CD4-positive, alpha-beta T cell treated with Interleukin-10 for 1 hour (primary cell): ENCODE measurements around the gene ZNF865.

Experiments used
- DNase-seq: peaks from one replicate; pipeline ENCODE4 v3.0.0-alpha.2; 2020

The ZNF865 gene

DNA sequence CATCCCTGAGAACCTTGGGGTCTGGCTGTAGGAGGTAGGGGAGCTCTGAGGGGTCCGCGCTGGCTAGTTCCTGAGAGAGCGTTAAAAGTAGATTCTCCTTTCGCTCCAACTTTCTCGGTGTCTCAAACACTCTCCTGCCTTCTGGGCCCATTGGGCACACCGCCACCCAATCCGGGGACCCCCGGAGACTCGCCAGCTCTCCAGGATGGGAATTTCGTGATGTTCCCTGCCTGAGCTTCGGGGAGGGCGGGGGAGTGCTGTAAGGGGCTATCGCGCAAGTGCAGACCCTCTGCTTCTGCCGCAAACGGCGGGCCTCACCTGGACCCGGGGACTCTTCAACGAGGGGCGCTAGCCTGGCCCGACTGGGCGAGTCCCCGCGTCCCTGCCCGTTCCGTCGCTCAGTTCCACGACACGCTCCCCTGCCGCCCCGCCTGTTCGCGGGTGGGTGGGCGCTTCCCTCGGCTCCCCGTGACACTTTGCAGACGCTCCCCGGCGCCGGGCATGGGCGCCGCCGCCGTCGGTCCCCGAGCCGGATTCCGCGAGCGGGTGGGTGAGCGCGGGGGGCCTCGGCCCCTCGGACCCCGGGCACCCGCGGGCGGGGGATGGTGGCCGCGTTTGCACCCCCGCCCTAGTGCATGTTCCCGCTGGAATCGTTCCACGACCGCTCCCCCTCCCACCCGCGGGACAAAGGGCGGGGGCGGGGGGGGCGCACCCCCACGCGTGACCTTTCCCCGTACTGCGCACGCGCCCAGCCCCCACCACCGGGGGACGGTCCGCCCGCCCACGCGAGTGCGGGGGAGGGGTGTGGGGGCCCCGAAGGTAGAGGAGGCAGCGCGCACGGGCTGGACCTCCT is 42.5 kb downstream of the ZNF865 start, which contains the start of gene CCDC106:
TSS of gene CCDC106 (plus strand) at position 481 of the 853 bp plus-strand sequence. CDS start 835 bp downstream, outside the sequence.
- DNase-seq: peak; percentile 47

DNA sequence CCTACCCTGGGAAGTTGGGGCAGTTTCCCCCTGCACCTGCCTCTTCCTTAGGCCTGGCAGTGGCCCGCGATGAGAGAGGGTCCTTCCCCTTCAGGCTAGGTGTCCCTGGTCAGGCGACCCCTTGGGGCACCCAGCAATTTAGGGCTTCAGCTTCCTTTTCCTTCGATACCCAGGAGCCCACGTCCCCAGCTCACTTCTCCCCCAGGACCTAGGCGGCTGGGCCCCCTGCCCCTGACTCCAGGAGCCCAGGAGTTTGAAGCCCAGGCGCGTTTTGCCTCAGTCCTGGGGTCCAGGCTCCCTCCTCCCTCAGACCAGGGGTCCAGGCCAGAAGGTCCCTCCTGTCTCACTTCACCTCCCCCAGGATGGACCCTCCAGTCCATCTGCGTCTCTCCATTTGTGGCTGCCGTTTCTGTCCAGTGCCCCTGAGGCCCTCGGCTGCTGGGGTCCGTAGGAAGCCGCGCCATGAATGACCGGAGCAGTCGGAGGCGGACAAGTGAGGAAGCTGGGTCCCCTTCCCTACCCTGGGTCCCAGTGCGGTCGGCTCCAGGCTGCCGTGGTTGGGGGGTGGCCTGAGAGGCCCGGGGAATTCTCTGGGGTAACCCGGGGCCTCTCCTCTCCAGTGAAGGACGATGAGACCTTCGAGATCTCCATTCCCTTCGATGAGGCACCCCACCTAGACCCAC is 43.3 kb downstream of the ZNF865 start:
- no peak for DNase-seq

DNA sequence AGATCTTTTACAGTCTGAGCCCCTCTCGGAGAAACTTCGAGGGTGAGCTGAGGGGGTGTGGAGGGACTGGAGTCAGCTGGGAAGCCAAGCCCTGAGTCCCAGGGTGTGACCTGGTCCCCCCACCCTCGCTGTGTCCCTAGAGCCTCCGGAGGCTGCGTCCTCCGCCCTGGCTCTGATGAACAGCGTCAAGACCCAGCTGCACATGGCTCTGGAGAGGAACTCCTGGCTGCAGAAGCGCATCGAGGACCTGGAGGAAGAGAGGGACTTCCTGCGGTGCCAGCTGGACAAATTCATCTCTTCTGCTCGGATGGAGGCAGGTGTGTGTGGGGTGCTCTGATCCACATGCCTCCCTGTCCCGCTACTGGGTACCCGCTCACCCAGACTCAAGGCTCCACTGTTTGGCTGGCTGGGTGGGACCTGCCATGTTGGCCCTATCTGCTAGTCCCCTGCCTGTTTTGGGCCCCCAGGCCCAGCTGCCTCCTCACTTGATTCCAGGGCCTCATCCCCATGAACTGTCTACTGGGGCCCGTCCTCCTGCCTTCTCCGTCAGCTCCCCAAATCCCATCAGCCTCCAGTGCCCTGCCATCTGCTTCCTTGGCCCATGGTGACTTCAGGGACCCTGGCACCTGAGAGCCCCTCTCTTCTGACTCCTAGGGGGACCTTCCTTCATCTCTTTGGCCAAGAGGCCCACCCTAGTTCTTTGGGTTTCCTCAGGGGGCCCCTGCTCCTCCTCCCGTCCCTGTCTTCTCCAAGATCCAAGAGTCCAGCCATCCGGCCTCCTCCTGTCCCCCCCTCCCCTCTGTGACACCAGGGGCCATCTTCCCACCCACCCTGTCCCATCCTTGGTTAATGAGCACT is 44.0 kb downstream of the ZNF865 start:
- no peak for DNase-seq

DNA sequence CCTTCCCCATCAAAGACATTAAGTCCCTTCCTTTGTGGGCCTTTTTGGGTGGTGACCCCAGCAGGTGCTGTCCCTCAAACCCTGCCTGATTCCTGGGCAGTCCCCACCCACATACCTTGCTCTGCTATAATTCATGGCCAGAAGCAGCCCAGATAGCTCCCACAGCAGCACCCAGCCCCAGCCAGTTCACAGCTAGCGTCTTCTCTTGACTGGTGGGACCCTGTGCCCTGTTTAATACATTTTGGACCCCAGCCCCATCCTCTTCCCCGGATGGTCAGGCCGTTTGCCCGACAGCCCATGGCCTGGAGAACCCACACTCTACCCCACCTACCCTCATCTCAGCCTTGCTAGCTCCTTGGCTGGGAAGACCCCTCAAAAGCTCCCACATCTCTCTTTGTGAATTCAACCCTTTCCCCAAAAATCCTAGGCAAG is 44.7 kb downstream of the ZNF865 start:
- DNase-seq: no peak

DNA sequence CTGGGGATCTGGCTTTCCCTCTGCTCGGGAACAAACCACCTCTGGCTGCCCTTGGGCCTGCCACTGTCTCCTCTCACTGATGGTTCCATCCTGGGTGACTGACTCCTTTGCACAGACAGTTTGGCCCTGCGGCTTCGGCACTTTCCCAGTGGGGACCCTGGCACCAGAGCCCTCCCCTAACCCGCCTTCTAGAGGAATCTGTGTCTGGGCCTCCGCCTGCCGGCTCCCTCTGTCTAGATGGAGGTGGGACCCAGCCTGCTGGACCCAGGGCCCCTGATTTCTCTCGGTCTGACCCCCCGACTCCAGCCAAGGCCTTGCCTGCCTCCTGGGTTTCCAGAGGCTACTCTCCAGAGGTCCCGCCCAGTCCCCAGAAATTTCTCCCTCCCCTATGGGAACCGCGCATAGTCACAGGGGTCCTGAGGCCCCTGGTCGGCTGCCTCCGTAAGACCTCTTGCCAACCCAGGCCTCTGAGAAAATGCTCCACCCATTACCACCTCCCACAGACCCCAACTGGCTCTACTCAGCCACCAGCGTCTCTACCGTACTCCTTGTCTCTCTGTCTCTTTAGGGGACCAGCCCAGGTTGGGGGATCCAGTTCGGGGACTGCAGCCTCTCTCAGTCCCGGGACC is 45.3 kb downstream of the ZNF865 start:
- no peak for DNase-seq

DNA sequence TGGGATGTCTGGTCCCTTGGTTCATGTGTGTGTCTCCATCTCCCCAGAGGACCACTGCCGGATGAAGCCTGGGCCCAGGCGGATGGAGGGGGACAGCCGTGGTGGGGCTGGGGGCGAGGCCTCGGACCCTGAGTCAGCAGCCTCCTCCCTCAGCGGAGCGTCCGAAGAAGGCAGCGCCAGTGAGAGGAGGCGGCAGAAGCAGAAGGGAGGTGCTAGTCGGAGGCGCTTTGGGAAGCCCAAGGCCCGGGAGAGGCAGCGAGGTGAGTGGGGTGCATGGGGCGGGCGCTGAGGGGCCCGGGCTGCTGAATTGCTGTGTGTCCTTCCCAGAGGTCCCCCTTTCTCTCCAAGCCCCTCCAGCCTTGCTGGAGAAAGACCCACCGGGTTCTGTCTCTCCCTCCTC is 45.8 kb downstream of the ZNF865 start:
- DNase-seq: no peak

DNA sequence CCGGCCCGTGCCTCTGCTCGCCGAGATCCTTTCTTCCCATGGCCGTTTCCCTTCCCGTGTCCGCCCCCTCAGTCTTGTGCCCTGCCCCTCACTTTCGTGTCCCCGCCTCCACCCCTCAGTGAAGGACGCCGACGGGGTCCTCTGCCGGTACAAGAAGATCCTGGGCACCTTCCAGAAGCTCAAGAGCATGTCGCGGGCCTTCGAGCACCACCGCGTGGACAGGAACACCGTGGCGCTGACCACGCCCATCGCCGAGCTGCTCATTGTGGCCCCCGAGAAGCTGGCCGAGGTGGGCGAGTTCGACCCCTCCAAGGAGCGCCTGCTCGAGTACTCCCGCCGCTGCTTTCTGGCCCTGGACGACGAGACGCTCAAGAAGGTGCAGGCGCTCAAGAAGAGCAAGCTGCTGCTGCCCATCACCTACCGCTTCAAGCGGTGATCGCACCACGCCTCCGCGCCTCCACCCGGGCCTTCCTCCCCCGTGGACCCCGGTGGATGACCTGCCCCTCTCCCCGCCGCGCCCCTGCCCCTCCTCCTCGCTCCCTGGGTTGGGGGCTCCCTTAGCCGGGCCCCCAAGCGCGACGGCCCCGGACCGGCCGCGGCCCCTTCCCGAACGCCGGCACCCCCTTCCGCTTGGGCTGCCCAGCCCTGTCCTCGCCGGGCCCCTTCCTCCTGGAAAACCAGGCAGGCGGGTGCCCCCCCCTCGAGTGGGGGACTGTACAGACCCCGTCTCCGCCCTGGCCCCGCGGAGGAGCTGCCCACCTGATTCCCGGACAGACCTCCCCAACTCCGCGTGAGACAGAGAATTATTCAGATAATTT is 47.1 kb downstream of the ZNF865 start:
- DNase-seq: no peak

DNA sequence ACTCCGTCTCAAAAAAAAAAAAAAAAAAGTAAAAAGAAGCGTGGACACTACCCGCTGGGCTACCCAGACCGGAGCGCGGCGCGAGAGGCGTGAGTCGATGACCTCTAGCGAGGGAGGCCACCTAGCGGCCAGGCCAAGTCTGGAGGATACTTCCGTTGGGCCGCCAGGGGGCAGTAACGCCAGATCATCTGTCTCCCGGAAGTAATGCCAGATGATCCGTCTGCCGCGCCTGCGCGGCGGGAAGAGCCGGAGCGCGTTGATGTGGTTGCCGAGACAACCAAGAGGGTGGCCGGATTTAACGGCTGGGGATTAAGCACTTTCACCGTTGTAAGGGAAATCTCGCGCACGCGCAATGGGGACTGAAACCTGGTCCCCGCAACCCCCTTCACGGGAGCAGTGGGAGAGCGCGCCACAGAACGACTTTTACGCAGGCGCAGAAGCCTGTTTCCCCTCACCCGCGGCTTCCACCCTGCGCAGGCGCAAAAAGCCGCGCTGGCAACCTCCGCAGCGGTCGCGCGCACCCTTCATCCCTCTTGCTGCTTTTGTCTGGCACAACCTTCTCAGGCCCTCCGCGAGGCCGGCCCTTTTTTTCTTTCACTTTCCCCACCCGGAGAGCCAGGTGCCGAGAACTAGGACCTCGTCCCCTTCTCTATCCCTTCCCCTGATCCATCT is 48.3 kb downstream of the ZNF865 start:
- peak; percentile 99 for DNase-seq

DNA sequence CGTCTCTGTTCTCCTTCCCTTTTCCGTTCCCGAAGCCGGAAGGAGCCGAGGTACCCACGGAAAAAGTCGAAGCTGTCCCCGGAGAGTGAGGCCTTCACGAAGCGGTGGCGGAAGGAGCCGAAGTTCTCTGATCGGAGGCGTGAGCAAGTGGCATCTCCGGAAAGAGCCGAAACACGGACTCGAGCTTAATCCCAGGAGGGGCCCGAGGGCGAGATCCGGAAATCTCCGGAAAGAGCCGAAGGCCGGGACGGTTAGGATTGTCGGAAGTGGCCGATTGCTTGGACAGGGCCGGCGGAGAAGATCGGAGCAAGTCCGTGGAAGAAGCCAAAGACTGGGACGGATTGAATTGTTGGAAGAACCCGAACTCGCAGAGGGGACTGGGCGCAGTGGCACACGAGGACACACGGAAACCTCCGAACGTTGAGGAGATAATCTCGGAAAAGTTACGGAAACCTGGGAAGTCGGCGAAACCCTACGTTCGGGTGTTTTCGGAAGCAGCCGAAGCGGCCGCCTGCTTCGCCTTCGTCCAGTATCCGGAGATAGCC is 48.9 kb downstream of the ZNF865 start:
- peak; percentile 100 for DNase-seq

DNA sequence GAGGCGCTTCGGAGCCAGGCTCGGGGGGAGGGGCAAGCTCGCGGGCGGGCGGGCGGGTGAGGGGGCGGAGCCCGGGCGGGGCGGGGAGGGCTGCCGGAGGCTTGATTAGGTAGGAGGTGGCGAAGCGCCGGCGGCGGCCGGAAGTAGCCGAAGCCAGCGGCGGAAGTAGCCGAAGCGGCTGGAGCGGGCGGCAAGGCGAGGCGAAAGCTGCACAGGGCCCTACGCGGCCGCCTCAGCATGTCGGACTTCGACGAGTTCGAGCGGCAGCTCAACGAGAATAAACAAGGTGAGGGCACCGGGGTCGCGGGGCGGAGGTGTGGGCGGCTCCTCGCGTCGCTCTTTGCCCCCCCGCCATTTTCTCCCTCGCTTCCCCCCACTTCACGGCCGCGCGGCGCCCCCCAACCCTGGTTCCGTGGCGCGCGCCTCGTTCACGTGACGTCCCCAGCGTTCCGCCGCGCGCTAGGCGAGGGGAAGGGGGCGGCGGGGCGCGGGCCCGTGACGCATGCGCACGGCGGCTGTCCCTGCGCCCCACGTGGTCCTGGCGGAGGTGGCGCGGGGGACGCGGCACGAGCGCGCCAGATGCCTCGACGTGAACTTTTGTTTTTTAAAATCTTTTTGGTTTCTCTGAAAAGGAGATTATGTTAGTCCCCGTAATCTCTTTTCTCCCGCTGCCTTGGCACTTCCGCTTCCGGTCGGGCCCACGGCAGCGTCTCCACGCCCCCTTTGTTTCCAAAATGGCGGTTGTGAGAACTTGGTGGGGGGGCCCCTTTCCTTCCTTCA is 49.6 kb downstream of the ZNF865 start, which contains the start of gene U2AF2:
TSS of gene U2AF2 (plus strand) at position 168 of the 780 bp plus-strand sequence. CDS start at position 238, 70 bp downstream.
- peak; percentile 97 for DNase-seq

DNA sequence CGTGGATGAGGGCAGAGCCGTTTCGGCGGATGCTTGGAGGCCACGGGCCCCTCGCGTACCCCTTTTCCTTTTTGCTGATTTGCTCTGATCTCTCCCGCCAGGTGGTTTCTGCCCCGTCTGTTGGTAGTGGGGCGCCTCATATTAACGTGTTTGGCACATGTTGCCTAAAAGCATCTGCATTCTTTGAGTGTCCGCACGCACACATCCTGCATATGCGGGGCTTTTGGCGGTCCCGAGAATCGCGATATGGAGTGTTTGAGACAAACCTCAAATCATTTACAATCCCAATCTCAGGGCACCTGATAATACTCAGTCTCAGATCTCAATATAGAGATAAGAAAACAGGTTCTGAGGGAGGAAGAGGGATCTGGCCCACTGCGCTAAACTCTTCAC is 50.2 kb downstream of the ZNF865 start:
- no peak for DNase-seq

DNA sequence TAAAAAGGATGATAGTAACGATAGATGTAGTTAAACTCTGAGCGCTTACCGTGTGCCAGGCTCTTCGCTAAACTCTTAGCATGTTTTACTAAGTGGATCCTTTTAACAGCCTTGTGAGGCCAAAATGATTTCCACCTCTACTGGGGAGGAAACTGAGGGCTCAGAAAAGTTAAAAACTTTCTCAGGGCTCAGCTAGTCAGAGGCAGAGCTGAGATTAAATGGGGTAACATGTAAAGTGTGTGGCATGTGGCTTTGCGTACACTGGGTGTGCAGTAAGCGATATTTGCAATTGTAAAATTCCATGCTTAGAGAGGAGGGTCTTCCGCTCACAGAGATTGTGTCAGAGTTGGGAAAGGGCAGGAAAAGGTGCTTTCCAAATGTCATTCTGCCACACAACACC is 51.1 kb downstream of the ZNF865 start:
- DNase-seq: no peak

DNA sequence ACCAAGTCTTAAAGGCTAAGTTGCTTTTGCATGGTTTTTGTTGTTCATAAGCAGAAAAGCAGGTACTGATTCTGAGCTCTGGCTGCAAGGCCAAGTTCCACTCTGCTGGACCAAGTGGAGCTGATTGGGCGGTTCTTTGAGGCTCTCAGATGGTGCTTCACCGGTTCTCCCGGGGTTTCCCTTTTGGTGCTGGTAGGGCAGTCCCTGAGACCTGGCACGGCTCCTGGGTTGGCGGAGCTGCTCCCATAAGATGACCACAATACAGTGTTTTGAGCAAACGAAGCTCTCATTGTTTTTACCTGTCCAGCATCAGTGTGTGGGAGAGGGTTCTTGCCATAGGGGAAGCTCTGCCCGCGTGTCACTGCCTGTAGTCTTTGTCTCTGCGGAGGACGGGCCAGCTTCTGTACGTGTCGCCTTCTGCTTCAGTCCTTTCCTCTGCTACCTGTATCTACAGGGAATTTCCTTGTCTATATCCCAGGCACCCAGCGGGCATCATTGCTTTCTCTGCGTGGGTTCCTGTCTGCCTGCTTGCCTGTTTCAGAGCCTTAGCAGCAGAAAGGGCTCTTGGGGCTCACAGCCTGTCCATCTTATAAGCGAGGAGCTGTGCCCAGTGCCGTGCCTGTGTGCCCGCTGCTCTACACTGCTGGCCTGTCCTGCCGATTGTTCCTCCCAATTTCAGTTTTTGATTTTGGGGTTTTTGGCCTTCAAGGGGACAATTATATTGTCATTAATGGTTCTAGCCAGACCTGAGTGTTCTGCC is 51.7 kb downstream of the ZNF865 start:
- peak; percentile 26 for DNase-seq

DNA sequence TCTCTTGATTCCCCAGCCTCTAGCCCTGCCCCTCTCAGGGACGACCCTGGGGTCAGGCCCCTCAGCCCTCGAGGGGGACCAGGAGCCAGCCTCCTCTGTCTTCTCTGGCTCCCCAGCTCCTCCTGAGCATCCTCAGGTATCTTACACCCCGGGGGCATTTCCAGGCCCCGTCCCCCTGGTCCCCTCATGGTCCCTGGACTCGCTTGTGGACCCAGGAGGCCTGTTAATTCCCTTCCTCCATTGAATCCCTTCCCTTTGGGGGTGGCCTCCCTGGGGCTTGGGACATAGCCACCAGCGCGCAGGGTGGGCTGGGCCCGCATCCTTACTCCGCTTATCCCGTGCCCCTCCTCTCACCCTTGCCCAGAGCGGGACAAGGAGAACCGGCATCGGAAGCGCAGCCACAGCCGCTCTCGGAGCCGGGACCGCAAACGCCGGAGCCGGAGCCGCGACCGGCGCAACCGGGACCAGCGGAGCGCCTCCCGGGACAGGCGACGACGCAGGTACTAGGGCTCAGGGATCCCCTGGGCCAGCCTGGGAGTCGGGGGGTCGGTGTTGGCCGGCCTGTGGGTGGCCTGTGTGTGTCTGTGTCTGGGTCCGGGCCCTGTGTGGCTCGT is 53.5 kb downstream of the ZNF865 start:
- DNase-seq: no peak

DNA sequence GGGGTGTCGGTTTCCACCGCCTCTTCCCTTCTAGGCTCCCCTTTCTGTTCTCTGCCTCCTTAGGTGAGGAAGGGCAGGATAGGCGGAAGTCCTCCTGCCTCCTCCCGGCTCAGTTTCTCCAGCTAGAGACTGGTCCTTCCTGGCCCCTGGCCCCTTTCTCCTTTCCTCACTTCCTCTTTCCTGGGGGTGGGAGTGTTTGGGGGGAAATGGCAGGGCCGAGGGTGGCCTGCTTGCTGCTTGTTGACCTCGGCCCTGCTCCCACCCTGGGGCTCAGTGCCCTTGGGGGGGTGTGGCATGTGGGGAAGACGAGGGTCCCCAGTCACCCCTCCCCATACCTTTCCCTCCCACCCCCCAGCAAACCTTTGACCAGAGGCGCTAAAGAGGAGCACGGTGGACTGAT is 54.4 kb downstream of the ZNF865 start:
- DNase-seq: no peak

DNA sequence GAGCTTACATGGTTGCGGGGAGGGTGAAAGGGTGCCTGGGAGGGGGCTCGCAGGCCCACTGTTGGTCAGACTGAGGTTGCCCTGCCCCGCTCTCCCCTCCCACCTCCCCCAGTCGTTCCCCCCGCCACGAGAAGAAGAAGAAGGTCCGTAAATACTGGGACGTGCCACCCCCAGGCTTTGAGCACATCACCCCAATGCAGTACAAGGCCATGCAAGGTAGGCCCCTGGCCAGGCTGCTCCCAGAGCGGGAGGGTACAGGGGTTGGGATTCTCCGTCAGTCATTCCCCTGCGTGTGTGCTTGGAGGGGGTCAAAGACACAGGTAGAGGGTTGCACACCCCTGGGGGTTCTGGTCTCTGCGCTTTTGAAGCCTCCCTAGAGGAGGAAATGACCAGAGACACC is 55.0 kb downstream of the ZNF865 start:
- DNase-seq: no peak

DNA sequence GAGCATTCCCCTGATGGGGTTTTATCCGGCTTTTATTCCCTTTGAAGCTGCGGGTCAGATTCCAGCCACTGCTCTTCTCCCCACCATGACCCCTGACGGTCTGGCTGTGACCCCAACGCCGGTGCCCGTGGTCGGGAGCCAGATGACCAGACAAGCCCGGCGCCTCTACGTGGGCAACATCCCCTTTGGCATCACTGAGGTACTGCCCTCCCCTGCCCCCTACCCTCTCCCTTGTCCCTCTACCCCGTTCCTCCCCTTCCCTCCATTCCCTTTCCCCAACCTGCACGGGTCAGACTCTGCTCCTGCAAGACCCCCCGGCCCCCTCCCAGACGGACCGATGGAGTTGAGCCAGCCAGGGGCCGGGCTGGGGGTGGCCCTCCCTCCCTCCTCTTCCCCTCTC is 55.5 kb downstream of the ZNF865 start:
- no peak for DNase-seq

DNA sequence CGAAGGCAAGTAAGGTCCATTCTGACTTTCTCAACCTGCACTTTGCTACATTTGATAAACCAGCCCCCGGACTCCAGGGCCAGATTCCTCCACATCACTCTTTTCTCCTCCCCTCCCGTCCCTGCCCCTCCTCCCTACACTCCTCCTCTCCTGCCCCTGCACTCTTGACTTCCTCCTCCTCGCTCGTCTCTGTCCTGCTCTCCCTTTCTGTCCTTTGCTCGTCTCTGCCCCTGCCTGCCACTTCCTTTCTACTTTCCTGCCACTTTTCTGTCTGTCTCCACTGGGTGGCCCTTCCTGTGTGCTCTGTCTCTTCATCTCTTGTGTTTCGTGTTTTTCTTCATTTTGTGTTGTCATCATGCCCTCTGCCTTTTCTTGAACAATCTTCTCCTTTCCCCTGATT is 56.4 kb downstream of the ZNF865 start:
- no peak for DNase-seq
